ENCODE measurements around the gene TENM3.

TENM3 gene

GRCh38 chr4:182847576-182848450, 604.6 kb downstream of the TENM3 start:
- no peak for DNase-seq (ENCODE audit: low spot score)

GRCh38 chr4:182848685-182849084, 605.5 kb downstream of the TENM3 start:
- no peak for DNase-seq (ENCODE audit: low spot score)

Data from kidney capillary endothelial cell (primary cell).